WTC11 (cell line): ENCODE data around the gene SYNDIG1. TPM values are rescaled to one million over a fixed set of nuclear protein-coding genes. Genes with fewer than 3 reads are reported as not detected.

Experiments used
- ATAC-seq: fragments of 200-7000 bp; cut with Tn5 transposase; 2 replicates; pipeline ENCODE4 v1.10.0; 2021; ENCODE audit warnings: mild to moderate bottlenecking, moderate library complexity
- CTCF ChIA-PET: fragments of 300-600 bp; sonication (Branson Sonifier 250); formaldehyde crosslinking; loops from one replicate; lab custom pipeline; 2021; ENCODE audit warnings: antibody characterized with exemption; lab: Charles Lee
- POLR2A ChIA-PET: fragments of 350-600 bp; sonication (Branson Sonifier 250); formaldehyde crosslinking; loops from one replicate; lab custom pipeline; 2021; ENCODE audit warnings: antibody characterized with exemption; lab: Charles Lee
- DNase-seq: peaks from one replicate; pipeline ENCODE4 v3.0.0; 2021; ENCODE audit warnings: low spot score
- H3K27ac Mint-ChIP-seq: 2 replicates; pipeline ENCODE4 v1.8.0; 2021; ENCODE audit warnings: mixed read lengths
- H3K27me3 Mint-ChIP-seq: 2 replicates; pipeline ENCODE4 v1.8.0; 2021; ENCODE audit warnings: low read depth, mild to moderate bottlenecking, moderate library complexity, mixed read lengths
- H3K36me3 Mint-ChIP-seq: 2 replicates; pipeline ENCODE4 v1.8.0; 2021; ENCODE audit warnings: mixed read lengths
- H3K4me1 Mint-ChIP-seq: 2 replicates; pipeline ENCODE4 v1.8.0; 2022; ENCODE audit warnings: mixed read lengths
- H3K4me3 Mint-ChIP-seq: 2 replicates; pipeline ENCODE4 v1.8.0; 2021; ENCODE audit warnings: mild to moderate bottlenecking, moderate library complexity, mixed read lengths
- H3K9me3 Mint-ChIP-seq: 2 replicates; pipeline ENCODE4 v1.8.0; 2021; ENCODE audit warnings: mixed read lengths
- CBFB ChIP-seq: sonication (generic); formaldehyde crosslinking; IDR thresholded peaks from 2 replicates; pipeline ENCODE4 v1.8.1; 2022; ENCODE audit warnings: mild to moderate bottlenecking, low read depth, missing genetic modification reagents
- HMGA2 ChIP-seq: fragments of 250-450 bp; sonication (Bioruptor Pico); IDR thresholded peaks from 2 replicates; pipeline ENCODE4 v1.4.0; 2021; ENCODE audit warnings: mild to moderate bottlenecking, moderate library complexity
- IRF2 ChIP-seq: sonication (generic); formaldehyde crosslinking; IDR thresholded peaks from 2 replicates; pipeline ENCODE4 v1.8.0; 2022; ENCODE audit warnings: low read depth, missing genetic modification reagents, borderline replicate concordance
- NR1H2 ChIP-seq: sonication (generic); formaldehyde crosslinking; IDR thresholded peaks from 2 replicates; pipeline ENCODE4 v1.9.0; 2021; ENCODE audit warnings: mild to moderate bottlenecking, moderate library complexity, missing genetic modification reagents
- OVOL2 ChIP-seq: fragments of 250-450 bp; sonication (Bioruptor Pico); IDR thresholded peaks from 2 replicates; pipeline ENCODE4 v1.9.0; 2021; ENCODE audit warnings: mild to moderate bottlenecking, borderline replicate concordance
- SP1 ChIP-seq: sonication (generic); formaldehyde crosslinking; conservative IDR thresholded peaks from 2 replicates; pipeline ENCODE4 v1.8.1; 2022; ENCODE audit warnings: missing genetic modification reagents
- STAT6 ChIP-seq: sonication (generic); formaldehyde crosslinking; conservative IDR thresholded peaks from 2 replicates; pipeline ENCODE4 v1.8.1; 2023; ENCODE audit warnings: mild to moderate bottlenecking, low read depth, missing genetic modification reagents, moderate library complexity
- TP53 ChIP-seq: sonication (generic); formaldehyde crosslinking; IDR thresholded peaks from 2 replicates; pipeline ENCODE4 v1.8.1; 2023; ENCODE audit warnings: mild to moderate bottlenecking, missing genetic modification reagents
- ZNF232 ChIP-seq: sonication (generic); formaldehyde crosslinking; IDR thresholded peaks from 2 replicates; pipeline ENCODE4 v1.8.0; 2022; ENCODE audit warnings: mild to moderate bottlenecking, missing genetic modification reagents
- ZNF416 ChIP-seq: fragments of 250-450 bp; sonication (Bioruptor Pico); IDR thresholded peaks from 2 replicates; pipeline ENCODE4 v1.9.0; 2021; ENCODE audit warnings: mild to moderate bottlenecking, inconsistent platforms
- ZNF423 ChIP-seq: fragments of 250-450 bp; sonication (Bioruptor Pico); IDR thresholded peaks from 2 replicates; pipeline ENCODE4 v2.1.2; 2022; ENCODE audit warnings: mild to moderate bottlenecking, moderate library complexity
- total RNA-seq: library from RNA; stranded (reverse); gene quantifications from 3 replicates; pipeline ENCODE4 v1.2.3, GENCODE V29; 2021
- TF ChIP-seq, protein P1 (sequence below): fragments of 250-450 bp; sonication (Bioruptor Pico); conservative IDR thresholded peaks from 2 replicates; pipeline ENCODE4 v1.9.0; 2021; ENCODE audit warnings: mild to moderate bottlenecking
- TF ChIP-seq, protein P2 (sequence below): sonication (generic); formaldehyde crosslinking; IDR thresholded peaks from 2 replicates; pipeline ENCODE4 v1.8.1; 2023; ENCODE audit warnings: mild to moderate bottlenecking, missing genetic modification reagents
- TF ChIP-seq, protein P3 (sequence below): fragments of 250-450 bp; sonication (Bioruptor Pico); IDR thresholded peaks from 2 replicates; pipeline ENCODE4 v1.9.0; 2021; ENCODE audit warnings: moderate library complexity, mild to moderate bottlenecking, inconsistent platforms, borderline replicate concordance
- TF ChIP-seq, protein P4 (sequence below): sonication (generic); formaldehyde crosslinking; conservative IDR thresholded peaks from 2 replicates; pipeline ENCODE4 v1.8.1; 2022; ENCODE audit warnings: mild to moderate bottlenecking, missing genetic modification reagents
- TF ChIP-seq, protein P5 (sequence below): sonication (generic); formaldehyde crosslinking; IDR thresholded peaks from 2 replicates; pipeline ENCODE4 v1.8.0; 2022; ENCODE audit warnings: missing genetic modification reagents
- TF ChIP-seq, protein P6 (sequence below): fragments of 250-450 bp; sonication (Bioruptor Pico); IDR thresholded peaks from 2 replicates; pipeline ENCODE4 v1.9.0; 2021; ENCODE audit warnings: mild to moderate bottlenecking, borderline replicate concordance

SYNDIG1 gene
- total RNA-seq, 1 experiment from 2014 or later, result 6.4 TPM

DNA sequence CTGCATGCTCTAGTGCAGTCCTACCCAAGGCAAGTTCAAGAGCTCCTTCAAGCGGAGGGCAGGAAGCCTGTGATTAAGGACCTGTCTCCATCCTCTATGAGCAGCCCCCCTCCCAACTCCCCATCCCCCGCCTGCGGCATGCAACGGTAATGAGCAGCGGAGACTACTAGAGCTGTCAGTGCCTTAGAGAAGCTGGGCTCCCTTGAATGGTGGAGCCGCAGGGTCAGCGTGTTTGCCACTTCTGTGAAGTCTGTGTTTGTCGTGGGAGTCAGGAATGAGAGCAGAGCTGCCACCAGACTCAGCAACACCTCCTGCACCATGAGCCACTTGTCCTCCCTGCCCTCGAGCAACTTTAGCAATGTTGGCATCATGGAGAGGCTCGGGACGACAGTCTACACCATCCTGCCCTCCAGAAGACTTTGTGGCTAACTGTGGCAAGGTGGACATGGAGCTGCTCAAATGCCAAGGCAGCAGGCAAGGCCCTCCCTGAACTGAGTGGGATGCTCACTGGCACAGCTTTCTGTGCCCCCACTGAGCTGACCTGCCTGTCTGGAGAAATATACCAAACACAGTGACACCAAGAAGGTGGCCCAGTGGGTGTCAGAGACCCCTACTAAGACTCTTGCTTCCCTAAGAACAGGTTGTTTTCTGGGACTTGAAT, 23.8 kb upstream of the SYNDIG1 start:
- H3K4me1 Mint-ChIP-seq, result peaks cover 67% of the 10 kb centered on the region
- CTCF ChIA-PET, result interaction anchor here (1.2 to 1.6 kb wide), 2 partner anchors 17 to 24 kb away, joined by 3 read pairs; partner anchors contain the start of gene SYNDIG1
- TF ChIP-seq TP53 (CRISPR knock-in tag) (no peak), ZNF232 (CRISPR knock-in tag) (no peak), NR1H2 (no peak), ZNF416 (CRISPR knock-in tag) (no peak), ZNF423 (CRISPR knock-in tag) (no peak), STAT6 (CRISPR knock-in tag) (no peak), OVOL2 (CRISPR knock-in tag) (no peak)
- TF ChIP-seq, protein P1, sequence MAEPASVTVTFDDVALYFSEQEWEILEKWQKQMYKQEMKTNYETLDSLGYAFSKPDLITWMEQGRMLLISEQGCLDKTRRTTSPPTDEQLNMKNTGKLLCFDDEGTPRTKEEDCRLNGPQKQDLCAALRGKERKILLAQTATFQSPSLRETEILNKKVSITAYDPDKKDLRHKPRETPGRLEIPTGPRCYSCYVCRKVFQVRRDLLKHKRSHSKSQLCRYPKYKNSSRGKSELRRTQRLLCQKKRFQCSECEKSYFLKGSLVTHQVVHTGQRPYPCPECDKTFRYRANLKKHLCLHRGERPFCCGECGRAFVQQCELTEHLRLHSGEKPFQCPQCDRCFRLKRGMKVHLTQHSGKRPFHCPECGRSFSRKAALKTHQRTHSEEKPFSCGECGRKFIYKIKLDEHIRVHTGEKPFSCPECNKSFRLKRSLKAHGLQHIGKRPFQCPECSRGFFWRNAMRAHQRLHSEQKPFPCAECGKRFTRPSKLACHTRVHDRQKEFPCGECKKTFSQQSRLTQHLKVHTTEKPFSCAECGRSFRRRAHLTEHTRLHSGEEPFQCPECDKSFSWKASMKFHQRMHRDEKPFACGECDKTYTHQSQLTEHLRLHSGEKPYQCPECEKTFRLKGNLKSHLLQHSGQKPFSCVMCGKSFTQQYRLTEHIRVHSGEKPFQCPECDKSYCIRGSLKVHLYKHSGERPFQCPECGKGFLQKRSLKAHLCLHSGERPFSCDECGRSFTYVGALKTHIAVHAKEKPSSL, result no peak
- TF ChIP-seq, protein P2, sequence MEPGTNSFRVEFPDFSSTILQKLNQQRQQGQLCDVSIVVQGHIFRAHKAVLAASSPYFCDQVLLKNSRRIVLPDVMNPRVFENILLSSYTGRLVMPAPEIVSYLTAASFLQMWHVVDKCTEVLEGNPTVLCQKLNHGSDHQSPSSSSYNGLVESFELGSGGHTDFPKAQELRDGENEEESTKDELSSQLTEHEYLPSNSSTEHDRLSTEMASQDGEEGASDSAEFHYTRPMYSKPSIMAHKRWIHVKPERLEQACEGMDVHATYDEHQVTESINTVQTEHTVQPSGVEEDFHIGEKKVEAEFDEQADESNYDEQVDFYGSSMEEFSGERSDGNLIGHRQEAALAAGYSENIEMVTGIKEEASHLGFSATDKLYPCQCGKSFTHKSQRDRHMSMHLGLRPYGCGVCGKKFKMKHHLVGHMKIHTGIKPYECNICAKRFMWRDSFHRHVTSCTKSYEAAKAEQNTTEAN (CRISPR knock-in tag), result no peak
- H3K4me3 Mint-ChIP-seq, result no peak overlapping the region
- H3K27me3 Mint-ChIP-seq, result peaks cover 5% of the 10 kb centered on the region
- H3K9me3 Mint-ChIP-seq, result no peaks in the 10 kb centered on the region
- POLR2A ChIA-PET, result no interaction called here
- peak; percentile 42 for DNase-seq
- no peaks in the 10 kb centered on the region for H3K36me3 Mint-ChIP-seq
- H3K27ac Mint-ChIP-seq, result no peak overlapping the region
- peak; percentile 5; the same call in 1 of the 2 replicates for ATAC-seq

DNA sequence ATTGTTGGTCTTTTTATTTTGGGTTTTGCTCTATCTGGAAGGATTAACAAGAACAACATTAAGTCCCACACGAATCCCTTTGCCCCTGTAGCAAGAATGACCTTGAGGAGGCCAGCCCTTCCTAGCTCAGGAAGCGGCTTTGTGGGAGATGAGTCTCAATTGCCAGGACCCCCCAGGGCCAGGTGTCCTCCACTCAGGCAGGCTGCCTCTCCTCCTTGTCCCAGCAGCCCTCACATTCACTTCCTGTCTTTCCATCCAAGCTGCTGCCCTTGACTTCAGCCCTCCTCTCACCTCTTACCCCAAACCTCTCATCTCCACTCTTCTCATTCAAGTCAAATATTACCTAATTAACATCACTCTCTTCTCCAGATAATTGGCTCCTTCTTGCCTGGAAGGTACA, 22.6 kb upstream of the SYNDIG1 start:
- H3K9me3 Mint-ChIP-seq, result no peaks in the 10 kb centered on the region
- H3K4me1 Mint-ChIP-seq, result peaks cover 66% of the 10 kb centered on the region
- no peak overlapping the region for H3K4me3 Mint-ChIP-seq
- no peaks in the 10 kb centered on the region for H3K36me3 Mint-ChIP-seq
- peaks cover 5% of the 10 kb centered on the region for H3K27me3 Mint-ChIP-seq
- no peak for ATAC-seq
- ChIA-PET POLR2A (no interaction called here), CTCF (interaction anchor here (1.6 kb wide), 1 partner anchor 23 kb away, joined by 3 read pairs; the partner anchor contains the start of gene SYNDIG1)
- DNase-seq, result no peak
- no peak overlapping the region for H3K27ac Mint-ChIP-seq
- no peak for TF ChIP-seq SP1 (CRISPR knock-in tag)
- no peak for TF ChIP-seq IRF2 (CRISPR knock-in tag)
- TF ChIP-seq, protein P3, sequence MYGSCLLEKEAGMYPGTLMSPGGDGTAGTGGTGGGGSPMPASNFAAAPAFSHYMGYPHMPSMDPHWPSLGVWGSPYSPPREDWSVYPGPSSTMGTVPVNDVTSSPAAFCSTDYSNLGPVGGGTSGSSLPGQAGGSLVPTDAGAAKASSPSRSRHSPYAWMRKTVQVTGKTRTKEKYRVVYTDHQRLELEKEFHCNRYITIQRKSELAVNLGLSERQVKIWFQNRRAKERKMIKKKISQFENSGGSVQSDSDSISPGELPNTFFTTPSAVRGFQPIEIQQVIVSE (CRISPR knock-in tag), result no peak
- TF ChIP-seq, protein P4, sequence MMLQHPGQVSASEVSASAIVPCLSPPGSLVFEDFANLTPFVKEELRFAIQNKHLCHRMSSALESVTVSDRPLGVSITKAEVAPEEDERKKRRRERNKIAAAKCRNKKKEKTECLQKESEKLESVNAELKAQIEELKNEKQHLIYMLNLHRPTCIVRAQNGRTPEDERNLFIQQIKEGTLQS (CRISPR knock-in tag), result no peak
- TF ChIP-seq, protein P5, sequence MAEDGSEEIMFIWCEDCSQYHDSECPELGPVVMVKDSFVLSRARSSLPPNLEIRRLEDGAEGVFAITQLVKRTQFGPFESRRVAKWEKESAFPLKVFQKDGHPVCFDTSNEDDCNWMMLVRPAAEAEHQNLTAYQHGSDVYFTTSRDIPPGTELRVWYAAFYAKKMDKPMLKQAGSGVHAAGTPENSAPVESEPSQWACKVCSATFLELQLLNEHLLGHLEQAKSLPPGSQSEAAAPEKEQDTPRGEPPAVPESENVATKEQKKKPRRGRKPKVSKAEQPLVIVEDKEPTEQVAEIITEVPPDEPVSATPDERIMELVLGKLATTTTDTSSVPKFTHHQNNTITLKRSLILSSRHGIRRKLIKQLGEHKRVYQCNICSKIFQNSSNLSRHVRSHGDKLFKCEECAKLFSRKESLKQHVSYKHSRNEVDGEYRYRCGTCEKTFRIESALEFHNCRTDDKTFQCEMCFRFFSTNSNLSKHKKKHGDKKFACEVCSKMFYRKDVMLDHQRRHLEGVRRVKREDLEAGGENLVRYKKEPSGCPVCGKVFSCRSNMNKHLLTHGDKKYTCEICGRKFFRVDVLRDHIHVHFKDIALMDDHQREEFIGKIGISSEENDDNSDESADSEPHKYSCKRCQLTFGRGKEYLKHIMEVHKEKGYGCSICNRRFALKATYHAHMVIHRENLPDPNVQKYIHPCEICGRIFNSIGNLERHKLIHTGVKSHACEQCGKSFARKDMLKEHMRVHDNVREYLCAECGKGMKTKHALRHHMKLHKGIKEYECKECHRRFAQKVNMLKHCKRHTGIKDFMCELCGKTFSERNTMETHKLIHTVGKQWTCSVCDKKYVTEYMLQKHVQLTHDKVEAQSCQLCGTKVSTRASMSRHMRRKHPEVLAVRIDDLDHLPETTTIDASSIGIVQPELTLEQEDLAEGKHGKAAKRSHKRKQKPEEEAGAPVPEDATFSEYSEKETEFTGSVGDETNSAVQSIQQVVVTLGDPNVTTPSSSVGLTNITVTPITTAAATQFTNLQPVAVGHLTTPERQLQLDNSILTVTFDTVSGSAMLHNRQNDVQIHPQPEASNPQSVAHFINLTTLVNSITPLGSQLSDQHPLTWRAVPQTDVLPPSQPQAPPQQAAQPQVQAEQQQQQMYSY (CRISPR knock-in tag), result no peak
- no peak for TF ChIP-seq HMGA2 (CRISPR knock-in tag)
- TF ChIP-seq, protein P6, sequence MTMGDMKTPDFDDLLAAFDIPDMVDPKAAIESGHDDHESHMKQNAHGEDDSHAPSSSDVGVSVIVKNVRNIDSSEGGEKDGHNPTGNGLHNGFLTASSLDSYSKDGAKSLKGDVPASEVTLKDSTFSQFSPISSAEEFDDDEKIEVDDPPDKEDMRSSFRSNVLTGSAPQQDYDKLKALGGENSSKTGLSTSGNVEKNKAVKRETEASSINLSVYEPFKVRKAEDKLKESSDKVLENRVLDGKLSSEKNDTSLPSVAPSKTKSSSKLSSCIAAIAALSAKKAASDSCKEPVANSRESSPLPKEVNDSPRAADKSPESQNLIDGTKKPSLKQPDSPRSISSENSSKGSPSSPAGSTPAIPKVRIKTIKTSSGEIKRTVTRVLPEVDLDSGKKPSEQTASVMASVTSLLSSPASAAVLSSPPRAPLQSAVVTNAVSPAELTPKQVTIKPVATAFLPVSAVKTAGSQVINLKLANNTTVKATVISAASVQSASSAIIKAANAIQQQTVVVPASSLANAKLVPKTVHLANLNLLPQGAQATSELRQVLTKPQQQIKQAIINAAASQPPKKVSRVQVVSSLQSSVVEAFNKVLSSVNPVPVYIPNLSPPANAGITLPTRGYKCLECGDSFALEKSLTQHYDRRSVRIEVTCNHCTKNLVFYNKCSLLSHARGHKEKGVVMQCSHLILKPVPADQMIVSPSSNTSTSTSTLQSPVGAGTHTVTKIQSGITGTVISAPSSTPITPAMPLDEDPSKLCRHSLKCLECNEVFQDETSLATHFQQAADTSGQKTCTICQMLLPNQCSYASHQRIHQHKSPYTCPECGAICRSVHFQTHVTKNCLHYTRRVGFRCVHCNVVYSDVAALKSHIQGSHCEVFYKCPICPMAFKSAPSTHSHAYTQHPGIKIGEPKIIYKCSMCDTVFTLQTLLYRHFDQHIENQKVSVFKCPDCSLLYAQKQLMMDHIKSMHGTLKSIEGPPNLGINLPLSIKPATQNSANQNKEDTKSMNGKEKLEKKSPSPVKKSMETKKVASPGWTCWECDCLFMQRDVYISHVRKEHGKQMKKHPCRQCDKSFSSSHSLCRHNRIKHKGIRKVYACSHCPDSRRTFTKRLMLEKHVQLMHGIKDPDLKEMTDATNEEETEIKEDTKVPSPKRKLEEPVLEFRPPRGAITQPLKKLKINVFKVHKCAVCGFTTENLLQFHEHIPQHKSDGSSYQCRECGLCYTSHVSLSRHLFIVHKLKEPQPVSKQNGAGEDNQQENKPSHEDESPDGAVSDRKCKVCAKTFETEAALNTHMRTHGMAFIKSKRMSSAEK (CRISPR knock-in tag), result no peak
- no peak for TF ChIP-seq CBFB (CRISPR knock-in tag)
